Natural killer cell (primary cell): ENCODE results near the gene ZNF592. TPM values are rescaled to one million over a fixed set of nuclear protein-coding genes. Genes with fewer than 3 reads are reported as not detected.

Experiments
- ATAC-seq, 3 donors: fragments of 150-1000 bp in 2 of 3; fragments of 200-7000 bp in 1 of 3; cut with Tn5 transposase; 1 replicate in 1 of 3; 2 replicates in 2 of 3; pipeline ENCODE4 v1.10.0; 2021; ENCODE audit warnings: mild to moderate bottlenecking in 2 of 3, moderate library complexity in 2 of 3
- DNase-seq, 2 donors: peaks; one replicate each; pipeline versions ENCODE4 v3.0.0 to v3.0.0-alpha.2; 2013 to 2021; ENCODE audit warnings: mixed read lengths in 1 of 2
- H3K27ac ChIP-seq: one replicate; pipeline ENCODE4 v1.5.1; 2013; ENCODE audit warnings: mild to moderate bottlenecking, low read length
- H3K27me3 ChIP-seq: one replicate; pipeline ENCODE4 v1.6.1; 2013; ENCODE audit warnings: low read length; ENCODE audit not compliant: control insufficient read depth, insufficient read depth
- H3K36me3 ChIP-seq: one replicate; pipeline ENCODE4 v1.6.1; 2013; ENCODE audit warnings: low read length; ENCODE audit not compliant: control insufficient read depth, insufficient read depth
- H3K4me1 ChIP-seq: one replicate; pipeline ENCODE4 v1.6.1; 2013; ENCODE audit warnings: low read length; ENCODE audit not compliant: control insufficient read depth, insufficient read depth
- H3K4me3 ChIP-seq: one replicate; pipeline ENCODE4 v1.5.1; 2013; ENCODE audit warnings: low read length
- H3K9me3 ChIP-seq: one replicate; pipeline ENCODE4 v1.6.1; 2013; ENCODE audit warnings: low read length; ENCODE audit not compliant: control insufficient read depth, insufficient read depth
- H3K27ac Mint-ChIP-seq, 2 donors: one replicate each; pipeline ENCODE4 v1.8.0; 2022; ENCODE audit warnings: mild to moderate bottlenecking in 2 of 2, mixed read lengths in 2 of 2, moderate library complexity in 1 of 2
- H3K27me3 Mint-ChIP-seq, 2 donors: one replicate each; pipeline ENCODE4 v1.8.0; 2022; ENCODE audit warnings: low read depth in 2 of 2, mixed read lengths in 2 of 2
- H3K36me3 Mint-ChIP-seq: one replicate; pipeline ENCODE4 v1.8.0; 2022; ENCODE audit warnings: mixed read lengths
- H3K4me1 Mint-ChIP-seq, 2 donors: one replicate each; pipeline ENCODE4 v1.8.0; 2022; ENCODE audit warnings: mixed read lengths in 2 of 2
- H3K4me3 Mint-ChIP-seq: one replicate; pipeline ENCODE4 v1.8.0; 2022; ENCODE audit warnings: mild to moderate bottlenecking, moderate library complexity, mixed read lengths
- H3K9me3 Mint-ChIP-seq, 2 donors: one replicate each; pipeline ENCODE4 v1.8.0; 2022; ENCODE audit warnings: mixed read lengths in 2 of 2
- WGBS: methylation state at CpG from one replicate; pipeline ENCODE4 v1.1.7; 2013; ENCODE audit warnings: missing lambda C conversion rate; ENCODE audit not compliant: insufficient coverage; 5-methylcytosine and 5-hydroxymethylcytosine counted together
- intact Hi-C: fragments of 100-400 bp; cut with micrococcal nuclease; formaldehyde crosslinking; loops from one replicate; pipeline ENCODE4 v1.14.2; 2022
- total RNA-seq, 4 donors: library from RNA; stranded (reverse); fragments of 120-200 nt in 1 of 4; gene quantifications; one replicate each; pipeline versions ENCODE4 v1.2.3 to v1.2.4, GENCODE V29; 2013 to 2022
- TF ChIP-seq, protein P1 (sequence below): fragments of 200-600 bp; IDR thresholded peaks from one replicate; pipeline ENCODE4 v1.8.0; 2022; ENCODE audit warnings: antibody characterized with exemption

The ZNF592 gene
- total RNA-seq, 3 donors from 2014 or later (not counting 1 experiment from before 2014, with no cell fraction given), result 38.0 to 43.8 (median 39.1) TPM

DNA sequence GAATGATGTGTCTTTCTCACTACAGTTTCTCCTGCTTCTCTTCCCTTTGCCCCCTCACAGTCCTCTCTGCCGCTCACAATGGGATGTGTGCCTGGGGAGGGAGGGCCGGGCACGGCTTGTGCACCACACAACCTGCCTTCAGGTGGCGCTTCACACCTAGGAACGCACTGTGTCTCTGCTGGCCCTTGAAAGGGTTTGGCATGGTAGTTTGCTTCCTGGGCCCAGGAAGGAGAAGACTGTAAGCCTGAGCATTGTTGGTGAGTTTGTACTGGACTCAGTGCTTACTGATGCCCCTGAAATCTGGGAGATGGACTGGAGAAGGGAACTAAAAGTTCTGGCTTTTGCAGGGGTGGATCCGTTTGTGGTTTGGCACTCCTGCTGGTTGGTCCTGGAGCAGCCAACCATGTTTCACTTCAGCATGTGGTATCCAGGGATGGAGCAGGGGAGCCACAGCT is 78.0 kb downstream of the ZNF592 start:
- ATAC-seq, result no peak
- Mint-ChIP-seq H3K9me3 (no peaks in the 10 kb centered on the region), H3K4me1 (no peaks in the 10 kb centered on the region), H3K27me3 (peaks cover 0 to 7% of the 10 kb centered on the region in 2 donors), H3K27ac (no peak overlapping the region), H3K36me3 (no peaks in the 10 kb centered on the region), H3K4me3 (no peak overlapping the region)
- TF ChIP-seq, protein P1, sequence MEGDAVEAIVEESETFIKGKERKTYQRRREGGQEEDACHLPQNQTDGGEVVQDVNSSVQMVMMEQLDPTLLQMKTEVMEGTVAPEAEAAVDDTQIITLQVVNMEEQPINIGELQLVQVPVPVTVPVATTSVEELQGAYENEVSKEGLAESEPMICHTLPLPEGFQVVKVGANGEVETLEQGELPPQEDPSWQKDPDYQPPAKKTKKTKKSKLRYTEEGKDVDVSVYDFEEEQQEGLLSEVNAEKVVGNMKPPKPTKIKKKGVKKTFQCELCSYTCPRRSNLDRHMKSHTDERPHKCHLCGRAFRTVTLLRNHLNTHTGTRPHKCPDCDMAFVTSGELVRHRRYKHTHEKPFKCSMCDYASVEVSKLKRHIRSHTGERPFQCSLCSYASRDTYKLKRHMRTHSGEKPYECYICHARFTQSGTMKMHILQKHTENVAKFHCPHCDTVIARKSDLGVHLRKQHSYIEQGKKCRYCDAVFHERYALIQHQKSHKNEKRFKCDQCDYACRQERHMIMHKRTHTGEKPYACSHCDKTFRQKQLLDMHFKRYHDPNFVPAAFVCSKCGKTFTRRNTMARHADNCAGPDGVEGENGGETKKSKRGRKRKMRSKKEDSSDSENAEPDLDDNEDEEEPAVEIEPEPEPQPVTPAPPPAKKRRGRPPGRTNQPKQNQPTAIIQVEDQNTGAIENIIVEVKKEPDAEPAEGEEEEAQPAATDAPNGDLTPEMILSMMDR, result no peak
- no peak overlapping the region for H3K27ac ChIP-seq
- no peak for DNase-seq
- no peaks in the 10 kb centered on the region for H3K36me3 ChIP-seq
- no peaks in the 10 kb centered on the region for H3K9me3 ChIP-seq
- intact Hi-C loops, result no loop called here
- no peaks in the 10 kb centered on the region for H3K27me3 ChIP-seq
- 88% methylated on average over 6 of the region's 6 CpGs for WGBS
- no peak overlapping the region for H3K4me3 ChIP-seq
- no peaks in the 10 kb centered on the region for H3K4me1 ChIP-seq

DNA sequence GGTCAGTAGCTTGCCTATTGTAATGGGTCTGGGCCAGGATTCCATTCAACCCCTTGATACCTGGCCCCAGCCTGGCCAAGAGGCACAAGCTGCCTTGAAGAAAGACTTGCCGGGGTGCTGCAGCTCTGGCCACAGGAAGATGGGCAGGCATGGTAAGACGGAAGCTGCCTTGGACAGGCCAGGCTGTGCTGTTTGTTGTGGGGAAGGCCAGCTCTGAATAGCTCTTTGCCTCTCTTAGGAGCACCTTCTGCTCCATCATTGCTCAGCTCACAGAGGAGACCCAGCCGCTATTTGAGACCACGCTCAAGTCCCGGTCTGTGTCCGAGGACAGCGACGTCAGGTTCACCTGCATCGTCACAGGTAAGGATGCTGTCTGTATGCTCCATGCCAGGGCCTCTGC is 78.9 kb downstream of the ZNF592 start:
- no peaks in the 10 kb centered on the region for H3K4me1 Mint-ChIP-seq
- no peaks in the 10 kb centered on the region for H3K27me3 ChIP-seq
- H3K27me3 Mint-ChIP-seq, result peaks cover 0 to 7% of the 10 kb centered on the region in 2 donors
- H3K27ac Mint-ChIP-seq, result no peak overlapping the region
- no peak overlapping the region for H3K27ac ChIP-seq
- no peaks in the 10 kb centered on the region for H3K9me3 ChIP-seq
- no peak overlapping the region for H3K4me3 ChIP-seq
- TF ChIP-seq, protein P1, result no peak
- DNase-seq (no peak), ATAC-seq (no peak)
- H3K4me3 Mint-ChIP-seq, result no peak overlapping the region
- H3K9me3 Mint-ChIP-seq, result no peaks in the 10 kb centered on the region
- 94% methylated on average over 9 of the region's 9 CpGs for WGBS
- H3K36me3 Mint-ChIP-seq, result no peaks in the 10 kb centered on the region
- intact Hi-C loops, result no loop called here
- no peaks in the 10 kb centered on the region for H3K36me3 ChIP-seq
- no peaks in the 10 kb centered on the region for H3K4me1 ChIP-seq

DNA sequence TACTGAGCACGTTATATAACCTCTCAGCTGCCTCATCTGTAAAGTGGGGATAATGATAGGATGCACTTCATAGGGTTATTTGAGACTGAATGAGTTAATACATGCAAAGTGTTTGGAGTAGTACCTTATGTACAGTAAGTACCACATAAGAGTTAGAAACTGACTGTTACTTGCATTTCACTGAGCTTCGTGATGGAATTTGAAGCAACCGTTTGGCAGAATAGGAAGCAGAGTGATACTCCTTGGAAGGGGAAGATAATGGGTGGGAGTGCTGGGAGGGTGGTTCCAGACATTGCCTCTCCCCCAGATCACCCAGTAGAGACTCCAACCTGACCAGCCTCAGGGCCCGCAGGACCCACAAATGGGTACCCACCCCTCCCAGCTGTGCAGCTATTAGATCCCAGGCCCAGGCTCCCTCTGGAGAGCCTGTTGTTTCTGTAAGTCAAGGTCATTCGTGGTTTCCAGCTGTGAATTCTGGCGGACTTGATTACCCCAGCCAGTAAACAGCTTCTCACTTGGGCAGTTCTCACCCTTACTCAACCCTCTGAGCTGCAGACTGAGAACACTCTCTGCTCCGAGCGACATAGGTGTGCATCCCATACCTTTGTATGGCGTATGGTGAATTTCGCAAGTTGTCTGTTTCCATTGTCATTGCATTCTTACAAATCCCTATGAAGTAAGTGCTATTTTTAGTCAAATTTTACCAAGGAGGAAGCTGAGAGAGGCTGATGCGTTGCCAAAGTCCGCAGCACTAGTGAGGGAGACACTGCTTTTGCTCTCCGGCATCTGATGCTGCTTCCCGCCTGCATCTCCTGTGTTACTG is 79.9 kb downstream of the ZNF592 start:
- WGBS, result 82% methylated on average over 12 of the region's 14 CpGs
- ATAC-seq (no peak), DNase-seq (no peak)
- Histone ChIP-seq H3K4me1 (no peaks in the 10 kb centered on the region), H3K27ac (no peak overlapping the region), H3K4me3 (no peak overlapping the region), H3K27me3 (no peaks in the 10 kb centered on the region), H3K36me3 (no peaks in the 10 kb centered on the region), H3K9me3 (no peaks in the 10 kb centered on the region)
- TF ChIP-seq, protein P1, result no peak
- Mint-ChIP-seq H3K27ac (no peak overlapping the region), H3K4me1 (no peaks in the 10 kb centered on the region), H3K9me3 (no peaks in the 10 kb centered on the region), H3K4me3 (no peak overlapping the region), H3K36me3 (no peaks in the 10 kb centered on the region), H3K27me3 (peaks cover 0 to 7% of the 10 kb centered on the region in 2 donors)
- intact Hi-C loops, result no loop called here
